Tibial nerve (tissue), 3 donors: ENCODE measurements around the gene POLR3B.

Source experiments
- CTCF ChIP-seq, 5 experiments: fragments of 200-600 bp in 3 of 5; fragments of 450-650 bp in 2 of 5; sonication (generic) in 3 of 5; IDR thresholded peaks; one replicate each; pipeline ENCODE4 v1.5.1; 2016 to 2019; ENCODE audit warnings: antibody characterized with exemption in 5 of 5, mild to moderate bottlenecking in 3 of 5, moderate library complexity in 2 of 5
- POLR2A ChIP-seq, 2 donors: fragments of 450-650 bp; IDR thresholded peaks; one replicate each; pipeline ENCODE4 v1.6.1; 2017; ENCODE audit warnings: antibody characterized with exemption in 2 of 2, mild to moderate bottlenecking in 2 of 2, moderate library complexity in 2 of 2

GRCh38 chr12:106315523-106315922 lies 42.0 kb upstream of the POLR3B start:
- TF ChIP-seq POLR2A (IDR thresholded peaks at IDR 0.05) (no peak), CTCF (IDR thresholded peaks at IDR 0.05) (no peak)
